Measurements from ENCODE around the gene S100A10. TPM values are rescaled to one million over a fixed set of nuclear protein-coding genes. Genes with fewer than 3 reads are reported as not detected.

S100A10 gene
- total RNA-seq, 1 experiment from 2014 or later = 400 TPM

- TF ChIP-seq EZH2 (IDR thresholded peaks at IDR 0.05; ENCODE audit: low read length, unreplicated experiment) (no peak), EZH2phosphoT487 (IDR thresholded peaks at IDR 0.05; ENCODE audit: borderline replicate concordance, low read length) (no peak), CTCF (conservative IDR thresholded peaks at IDR 0.05; ENCODE audit: low read depth, low read length) (no peak)
- BruUV-seq (replicated peaks) = no TSS peak
- Histone ChIP-seq H3K4me3 (ENCODE audit: low read length) (no peak overlapping the region), H3K9me2 (replicated peaks; ENCODE audit: low read length) (no peaks in the 10 kb centered on the region), H3F3A (ENCODE audit: low read length, unreplicated experiment) (peaks cover 17% of the 10 kb centered on the region), H3K27ac (ENCODE audit: low read length) (no peak overlapping the region), H3K9ac (ENCODE audit: low read length) (no peak overlapping the region), H2AFZ (ENCODE audit: low read length) (no peak overlapping the region), H3K4me1 (ENCODE audit: insufficient read depth, low read length) (peaks cover 57% of the 10 kb centered on the region), H3K79me2 (ENCODE audit: low read length) (no peaks in the 10 kb centered on the region), H3K9me3 (ENCODE audit: low read length) (no peaks in the 10 kb centered on the region), H3K27me3 (ENCODE audit: low read length) (no peaks in the 10 kb centered on the region), H3K36me3 (ENCODE audit: low read depth, low read length) (peaks cover 19% of the 10 kb centered on the region), H3K4me2 (ENCODE audit: low read length) (peak overlapping the region; percentile 45; the same call in 1 of the 2 replicates), H4K20me1 (ENCODE audit: low read length) (peaks cover 12% of the 10 kb centered on the region)
- ChIA-PET CTCF (interaction anchor here (0.7 kb wide), 1 partner anchor 21 kb away, joined by 4 read pairs; no protein-coding TSS in a partner anchor), POLR2A (ENCODE audit: unreplicated experiment) (interaction anchor here (1.3 kb wide), 1 partner anchor 15 kb away, joined by 5 read pairs; the partner anchor contains the start of gene S100A10)
- intact Hi-C loops (cut with micrococcal nuclease) = no loop called here
- DNase-seq (no peak), ATAC-seq (no peak)
Measured at GRCh38 chr1:151977662-151978230, 15.9 kb downstream of the S100A10 start.

GRCh38 chr1:151976858-151977257, 16.8 kb downstream of the S100A10 start:
- H3K9me3 ChIP-seq (ENCODE audit: low read length) = no peaks in the 10 kb centered on the region
- peak; percentile 91 for DNase-seq
- no peaks in the 10 kb centered on the region for H3K9me2 ChIP-seq (replicated peaks; ENCODE audit: low read length)
- H3K4me2 ChIP-seq (ENCODE audit: low read length) = peak overlapping the region; percentile 45
- H3K9ac ChIP-seq (ENCODE audit: low read length) = no peak overlapping the region
- H3K4me1 ChIP-seq (ENCODE audit: insufficient read depth, low read length) = peaks cover 57% of the 10 kb centered on the region
- H3K79me2 ChIP-seq (ENCODE audit: low read length) = no peaks in the 10 kb centered on the region
- H3K4me3 ChIP-seq (ENCODE audit: low read length) = no peak overlapping the region
- peaks cover 6% of the 10 kb centered on the region for H4K20me1 ChIP-seq (ENCODE audit: low read length)
- H2AFZ ChIP-seq (ENCODE audit: low read length) = no peak overlapping the region
- intact Hi-C loops (cut with micrococcal nuclease) = no loop called here
- peak overlapping the region; percentile 43 for H3K27ac ChIP-seq (ENCODE audit: low read length)
- TF ChIP-seq EZH2 (IDR thresholded peaks at IDR 0.05; ENCODE audit: low read length, unreplicated experiment) (no peak), EZH2phosphoT487 (IDR thresholded peaks at IDR 0.05; ENCODE audit: borderline replicate concordance, low read length) (no peak), CTCF (conservative IDR thresholded peaks at IDR 0.05; ENCODE audit: low read depth, low read length) (no peak)
- peak; percentile 68 for ATAC-seq
- peaks cover 17% of the 10 kb centered on the region for H3F3A ChIP-seq (ENCODE audit: low read length, unreplicated experiment)
- BruUV-seq (replicated peaks) = no TSS peak
- ChIA-PET POLR2A (ENCODE audit: unreplicated experiment) (interaction anchor here (1.3 kb wide), 1 partner anchor 16 kb away, joined by 5 read pairs; the partner anchor contains the start of gene S100A10), CTCF (no interaction called here)
- peaks cover 12% of the 10 kb centered on the region; the same call in 1 of the 2 replicates for H3K36me3 ChIP-seq (ENCODE audit: low read depth, low read length)
- H3K27me3 ChIP-seq (ENCODE audit: low read length) = no peaks in the 10 kb centered on the region

- Histone ChIP-seq H3K4me1 (ENCODE audit: insufficient read depth, low read length) (peaks cover 55% of the 10 kb centered on the region), H4K20me1 (ENCODE audit: low read length) (peaks cover 2% of the 10 kb centered on the region), H3K9ac (ENCODE audit: low read length) (no peak overlapping the region), H3K9me2 (replicated peaks; ENCODE audit: low read length) (no peaks in the 10 kb centered on the region), H3K4me3 (ENCODE audit: low read length) (no peak overlapping the region), H3K79me2 (ENCODE audit: low read length) (no peaks in the 10 kb centered on the region), H3K36me3 (ENCODE audit: low read depth, low read length) (peaks cover 4% of the 10 kb centered on the region; the same call in 1 of the 2 replicates), H3K27me3 (ENCODE audit: low read length) (no peaks in the 10 kb centered on the region), H3K27ac (ENCODE audit: low read length) (no peak overlapping the region), H3K4me2 (ENCODE audit: low read length) (no peak overlapping the region), H3F3A (ENCODE audit: low read length, unreplicated experiment) (peaks cover 10% of the 10 kb centered on the region), H2AFZ (ENCODE audit: low read length) (no peak overlapping the region), H3K9me3 (ENCODE audit: low read length) (no peaks in the 10 kb centered on the region)
- intact Hi-C loops (cut with micrococcal nuclease) = no loop called here
- BruUV-seq (replicated peaks) = no TSS peak
- TF ChIP-seq EZH2 (IDR thresholded peaks at IDR 0.05; ENCODE audit: low read length, unreplicated experiment) (no peak), EZH2phosphoT487 (IDR thresholded peaks at IDR 0.05; ENCODE audit: borderline replicate concordance, low read length) (no peak), CTCF (conservative IDR thresholded peaks at IDR 0.05; ENCODE audit: low read depth, low read length) (no peak)
- POLR2A ChIA-PET (ENCODE audit: unreplicated experiment) = no interaction called here
- ATAC-seq (no peak), DNase-seq (no peak)
- CTCF ChIA-PET = no interaction called here
Measured at GRCh38 chr1:151976015-151976343, 17.7 kb downstream of the S100A10 start.

Measured in PC-3 (cell line).